ENCODE results near the gene TRPC4AP.

The TRPC4AP gene

DNA sequence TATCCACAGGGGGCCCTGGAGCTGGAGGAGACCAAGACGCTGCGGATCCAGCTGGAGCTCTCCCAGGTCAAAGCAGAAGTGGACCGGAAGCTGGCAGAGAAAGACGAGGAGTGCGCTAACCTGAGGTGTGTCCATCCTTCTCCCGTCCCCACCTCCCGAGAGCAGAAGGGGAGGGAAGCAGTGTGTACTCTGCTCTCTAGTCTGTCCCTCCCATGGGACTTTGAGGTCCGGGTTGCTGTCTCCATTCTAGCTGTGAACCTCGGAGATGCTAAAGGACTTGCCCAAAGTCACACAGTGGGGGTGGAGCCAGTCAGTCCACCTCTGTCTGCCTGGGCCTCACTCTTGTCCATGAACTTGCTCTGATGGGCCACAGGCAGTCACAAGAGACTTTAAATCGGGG, 92.8 kb downstream of the TRPC4AP start:
- no peak for DNase-seq

GRCh38 chr20:34999021-34999451, 93.6 kb downstream of the TRPC4AP start:
- DNase-seq, result no peak

- no peak for DNase-seq
Measured at GRCh38 chr20:34998331-34998950, 94.2 kb downstream of the TRPC4AP start.

DNA sequence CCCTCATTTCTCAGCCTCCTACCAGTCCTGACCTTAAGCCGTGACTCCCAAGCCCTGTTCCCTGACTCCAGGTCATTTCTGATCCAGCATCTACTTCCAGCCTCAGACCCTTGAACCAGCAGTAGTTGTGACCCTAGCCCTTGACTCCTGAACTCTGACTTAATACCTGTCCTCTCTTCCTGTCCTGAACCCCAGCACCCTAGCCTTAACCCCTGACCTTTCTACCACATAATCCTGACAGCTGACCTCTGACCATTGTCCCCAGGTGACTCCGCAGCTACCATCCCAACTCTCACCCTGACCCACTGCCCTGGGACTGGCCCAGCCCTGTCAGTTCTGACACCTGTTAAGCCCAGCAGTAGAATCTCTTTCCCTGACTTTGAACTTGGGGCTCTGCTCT, 94.8 kb downstream of the TRPC4AP start:
- no peak for DNase-seq

- no peak for DNase-seq
Measured at GRCh38 chr20:34997131-34997561, 95.5 kb downstream of the TRPC4AP start.

DNA sequence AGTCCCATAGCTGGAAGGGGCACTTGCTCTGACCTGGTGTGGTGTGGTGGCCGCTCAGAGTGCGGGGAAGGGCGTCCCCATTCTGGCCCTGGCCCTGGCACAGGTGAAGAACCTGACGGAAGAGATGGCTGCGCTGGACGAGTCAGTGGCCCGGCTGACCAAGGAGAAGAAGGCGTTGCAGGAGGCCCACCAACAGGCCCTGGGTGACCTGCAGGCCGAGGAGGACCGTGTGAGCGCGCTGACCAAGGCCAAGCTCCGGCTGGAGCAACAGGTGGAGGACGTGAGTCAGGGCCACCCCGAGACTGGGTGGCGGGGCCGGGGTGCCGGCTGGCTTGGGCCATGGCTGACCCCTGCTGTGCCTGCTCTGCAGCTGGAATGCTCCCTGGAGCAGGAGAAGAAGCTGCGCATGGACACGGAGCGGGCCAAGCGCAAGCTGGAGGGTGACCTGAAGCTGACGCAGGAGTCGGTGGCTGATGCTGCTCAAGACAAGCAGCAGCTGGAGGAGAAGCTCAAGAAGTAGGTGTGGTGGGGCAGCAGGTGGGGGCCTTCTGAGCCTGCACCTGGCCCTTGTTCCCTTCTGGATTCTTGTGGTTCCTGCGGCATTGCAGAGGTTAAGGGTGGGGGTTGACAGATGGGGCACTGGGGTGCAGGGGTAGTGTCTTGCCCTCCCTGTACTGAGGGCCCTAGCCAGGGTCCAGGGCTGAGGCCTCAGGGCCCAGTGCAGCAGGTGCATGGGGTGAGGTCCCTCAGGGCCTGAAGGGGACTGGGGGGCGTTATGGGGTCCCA, 96.2 kb downstream of the TRPC4AP start:
- DNase-seq, result no peak

GRCh38 chr20:34995696-34996095, 96.9 kb downstream of the TRPC4AP start:
- no peak for DNase-seq

DNA sequence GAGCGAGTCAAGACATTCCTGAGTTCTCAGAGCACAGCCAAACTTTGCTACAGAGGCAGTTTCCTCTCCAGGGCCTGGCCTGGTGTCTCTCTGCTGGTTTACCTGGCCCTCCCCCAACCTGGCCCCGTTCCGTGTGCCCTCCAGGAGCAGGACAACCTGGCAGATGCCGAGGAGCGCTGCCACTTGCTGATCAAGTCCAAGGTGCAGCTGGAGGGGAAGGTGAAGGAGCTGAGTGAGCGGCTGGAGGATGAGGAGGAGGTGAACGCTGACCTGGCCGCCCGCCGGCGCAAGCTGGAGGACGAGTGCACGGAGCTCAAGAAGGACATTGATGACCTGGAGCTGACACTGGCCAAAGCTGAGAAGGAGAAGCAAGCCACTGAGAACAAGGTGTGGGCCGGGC, 97.4 kb downstream of the TRPC4AP start:
- DNase-seq, result no peak

GRCh38 chr20:34994509-34995131, 98.0 kb downstream of the TRPC4AP start:
- no peak for DNase-seq

GRCh38 chr20:34993941-34994508, 98.6 kb downstream of the TRPC4AP start:
- DNase-seq, result no peak

GRCh38 chr20:34992751-34993417, 99.7 kb downstream of the TRPC4AP start:
- DNase-seq, result no peak

DNA sequence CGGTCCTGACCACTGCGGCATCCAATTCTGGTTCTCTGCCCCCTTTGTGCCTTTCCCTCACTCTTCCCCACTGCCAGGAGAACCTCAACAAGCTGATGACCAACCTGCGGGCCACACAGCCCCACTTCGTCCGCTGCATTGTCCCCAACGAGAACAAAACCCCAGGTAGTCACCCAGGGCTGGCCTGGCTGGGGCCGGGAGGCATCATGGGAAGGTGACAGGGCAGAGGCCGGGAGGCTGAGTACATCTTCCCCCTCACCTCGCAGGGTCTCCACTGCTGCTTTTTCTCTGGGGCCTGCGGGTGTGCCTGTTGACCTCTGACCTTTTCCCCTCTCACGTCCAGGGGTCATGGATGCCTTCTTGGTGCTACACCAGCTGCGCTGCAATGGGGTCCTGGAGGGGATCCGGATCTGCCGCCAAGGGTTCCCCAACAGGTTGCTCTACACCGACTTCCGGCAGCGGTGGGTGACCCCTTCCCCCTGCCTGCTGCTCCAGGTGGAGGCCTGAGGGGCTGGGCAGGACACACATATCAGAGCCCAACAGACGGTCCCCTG, 101.9 kb downstream of the TRPC4AP start:
- no peak for DNase-seq

DNA sequence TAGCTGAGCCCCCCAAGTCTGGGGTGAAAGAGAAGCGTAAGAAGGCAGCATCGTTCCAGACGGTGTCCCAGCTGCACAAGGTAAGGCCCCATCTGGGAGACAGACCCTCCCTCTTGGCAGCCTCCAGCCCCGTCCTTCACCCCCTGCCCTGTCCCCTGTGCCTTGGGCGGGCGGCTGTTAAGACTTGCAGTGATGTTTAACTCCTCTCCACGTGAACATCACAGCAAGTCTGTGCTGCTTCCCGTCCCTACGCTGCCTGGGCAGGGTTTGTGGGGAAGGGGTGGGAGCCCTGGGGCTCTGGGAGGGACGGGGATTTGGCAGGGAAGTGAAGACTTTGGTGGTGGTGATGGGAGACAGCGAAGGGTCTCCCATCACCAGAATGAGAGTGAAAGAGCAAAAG, 102.4 kb downstream of the TRPC4AP start:
- no peak for DNase-seq

DNA sequence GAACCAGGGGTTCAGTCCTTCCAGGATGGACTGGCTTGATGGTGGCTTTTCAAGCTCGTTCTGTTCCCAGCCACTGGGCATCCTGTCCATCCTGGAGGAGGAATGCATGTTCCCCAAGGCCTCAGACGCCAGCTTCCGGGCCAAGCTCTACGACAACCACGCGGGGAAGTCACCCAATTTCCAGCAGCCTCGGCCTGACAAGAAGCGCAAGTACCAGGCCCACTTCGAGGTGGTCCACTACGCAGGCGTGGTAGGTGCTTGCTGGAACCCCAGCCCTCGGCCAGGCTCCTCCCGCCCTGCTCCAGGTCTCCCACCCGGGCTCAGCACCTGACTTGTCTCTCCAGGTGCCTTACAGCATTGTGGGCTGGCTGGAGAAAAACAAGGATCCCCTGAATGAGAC, 102.9 kb downstream of the TRPC4AP start:
- DNase-seq, result no peak

DNA sequence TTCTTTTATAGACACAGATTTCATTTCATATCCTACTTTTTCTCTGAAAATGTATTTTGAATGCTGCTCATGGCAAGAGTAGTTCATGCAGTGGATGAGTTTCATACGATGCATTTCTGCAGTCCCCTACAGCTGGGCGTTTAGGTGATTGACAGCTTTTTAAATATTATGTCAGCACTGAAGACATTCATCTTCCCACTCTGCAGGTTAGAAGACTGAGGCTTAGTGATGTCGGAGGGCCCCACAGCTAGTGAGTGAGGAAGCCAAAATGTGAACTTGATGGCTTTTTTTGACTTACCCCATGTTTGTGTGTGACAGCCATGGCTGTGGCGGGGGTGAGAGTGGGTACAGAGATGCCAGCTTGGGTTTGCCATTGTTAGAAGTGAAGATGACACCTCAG, 103.5 kb downstream of the TRPC4AP start:
- DNase-seq, result no peak

- DNase-seq, result no peak
Measured at GRCh38 chr20:34988191-34988540, 104.4 kb downstream of the TRPC4AP start.

DNA sequence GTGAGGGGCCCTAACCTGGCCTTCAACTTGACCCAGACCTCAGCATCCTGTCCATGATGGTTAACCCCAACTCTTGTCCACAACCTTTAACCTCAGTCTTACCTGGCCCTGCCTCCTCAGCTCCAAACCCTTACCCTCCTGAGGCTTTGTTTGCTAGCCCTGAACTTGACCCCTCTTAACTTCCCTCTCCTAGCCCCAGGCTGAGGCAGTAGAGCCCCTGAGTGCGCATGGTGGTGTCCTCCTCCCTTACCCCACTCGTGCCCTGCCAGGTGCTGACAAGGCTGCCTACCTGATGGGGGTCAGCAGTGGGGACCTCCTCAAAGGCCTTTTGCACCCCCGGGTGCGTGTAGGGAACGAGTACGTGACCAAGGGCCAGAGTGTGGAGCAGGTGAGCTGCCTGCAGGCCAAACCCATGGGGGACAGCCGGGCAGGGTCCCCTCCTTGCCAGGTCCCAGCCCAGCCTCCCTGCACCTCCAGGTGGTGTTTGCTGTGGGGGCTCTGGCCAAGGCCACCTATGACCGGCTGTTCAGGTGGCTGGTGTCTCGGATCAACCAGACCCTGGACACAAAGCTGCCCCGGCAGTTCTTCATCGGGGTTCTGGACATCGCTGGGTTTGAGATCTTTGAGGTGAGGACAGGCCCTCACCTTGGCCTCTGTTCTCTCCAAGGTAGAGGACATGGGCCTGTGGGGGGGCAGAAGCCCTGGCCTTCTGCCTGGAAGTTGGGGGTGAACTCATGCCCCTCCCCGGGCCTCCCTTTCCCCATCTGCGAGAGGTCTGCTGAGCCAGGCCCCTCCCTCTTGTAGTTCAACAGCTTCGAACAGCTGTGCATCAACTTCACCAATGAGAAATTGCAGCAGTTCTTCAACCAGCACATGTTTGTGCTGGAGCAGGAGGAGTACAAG, 105.1 kb downstream of the TRPC4AP start:
- DNase-seq, result no peak

GRCh38 chr20:34986311-34987287, 106.0 kb downstream of the TRPC4AP start:
- no peak for DNase-seq

DNA sequence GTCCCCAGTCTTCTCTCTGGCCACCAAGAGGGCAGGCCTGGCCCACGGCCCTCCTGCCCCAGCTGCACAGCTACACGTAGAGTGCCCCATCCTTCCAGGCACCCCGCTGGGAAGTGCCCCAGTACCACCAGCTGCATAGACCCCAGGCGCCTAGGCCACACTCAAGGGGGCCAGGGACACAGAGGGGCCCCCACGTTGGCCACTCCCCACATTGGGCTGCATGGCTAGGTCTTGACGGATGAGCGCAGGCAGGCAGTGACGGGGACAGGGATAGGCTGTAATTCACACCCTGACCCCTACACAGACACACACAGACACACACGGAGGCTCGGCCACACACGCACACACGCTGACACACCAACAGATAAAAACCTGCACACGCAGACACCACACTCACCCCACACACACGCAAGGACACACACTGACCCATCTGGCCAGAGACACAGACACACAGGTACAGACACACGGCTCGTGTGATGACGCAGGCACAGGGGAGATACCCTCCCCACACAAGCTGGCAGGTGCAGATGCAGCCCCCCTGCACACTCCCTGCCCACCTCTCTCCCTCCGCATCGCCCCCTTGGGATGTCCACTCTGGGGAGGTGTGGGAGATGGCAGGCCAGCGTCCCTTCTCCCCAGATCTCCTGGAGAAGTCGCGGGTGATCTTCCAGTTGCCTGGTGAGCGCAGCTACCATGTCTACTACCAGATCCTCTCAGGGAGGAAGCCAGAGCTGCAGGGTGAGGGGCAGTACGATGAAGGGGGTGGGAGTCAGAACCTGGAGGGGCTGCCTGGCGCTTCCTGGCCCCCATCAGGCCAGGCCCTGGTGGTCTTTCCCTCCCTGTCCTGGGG, 106.9 kb downstream of the TRPC4AP start:
- no peak for DNase-seq
